HG02840 (cell line): ENCODE data around the gene RHOH.
A peak's percentile ranks its signal among the peaks of the same experiment; 100 is the strongest.

Experiments
- ATAC-seq: cut with Tn5 transposase; IDR thresholded peaks from one replicate; pipeline ENCODE4 v1.9.1; 2021; ENCODE audit warnings: mild to moderate bottlenecking, moderate library complexity, moderate number of reproducible peaks; ENCODE audit not compliant: unreplicated experiment, low FRiP score

RHOH gene

DNA sequence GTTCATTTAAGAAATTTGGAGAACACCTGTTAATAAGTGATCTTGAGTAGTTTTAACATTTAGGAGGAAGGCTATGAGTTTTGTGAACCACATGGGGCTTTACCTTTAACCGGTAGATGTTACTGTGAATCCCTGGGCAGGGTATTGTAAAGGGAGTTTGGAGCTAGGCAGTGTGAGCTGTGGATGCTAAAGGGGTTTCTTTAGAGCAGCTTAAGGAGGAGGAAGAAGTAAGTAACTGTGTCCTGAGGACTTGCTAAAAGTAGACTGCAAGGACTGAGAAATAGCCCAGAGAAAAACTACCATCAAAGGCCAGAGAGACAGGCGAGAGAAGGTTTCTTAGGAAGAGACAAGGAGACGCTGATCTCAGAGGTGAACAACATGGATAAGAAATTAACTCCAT, 5.6 kb downstream of the RHOH start:
- ATAC-seq, result no peak

DNA sequence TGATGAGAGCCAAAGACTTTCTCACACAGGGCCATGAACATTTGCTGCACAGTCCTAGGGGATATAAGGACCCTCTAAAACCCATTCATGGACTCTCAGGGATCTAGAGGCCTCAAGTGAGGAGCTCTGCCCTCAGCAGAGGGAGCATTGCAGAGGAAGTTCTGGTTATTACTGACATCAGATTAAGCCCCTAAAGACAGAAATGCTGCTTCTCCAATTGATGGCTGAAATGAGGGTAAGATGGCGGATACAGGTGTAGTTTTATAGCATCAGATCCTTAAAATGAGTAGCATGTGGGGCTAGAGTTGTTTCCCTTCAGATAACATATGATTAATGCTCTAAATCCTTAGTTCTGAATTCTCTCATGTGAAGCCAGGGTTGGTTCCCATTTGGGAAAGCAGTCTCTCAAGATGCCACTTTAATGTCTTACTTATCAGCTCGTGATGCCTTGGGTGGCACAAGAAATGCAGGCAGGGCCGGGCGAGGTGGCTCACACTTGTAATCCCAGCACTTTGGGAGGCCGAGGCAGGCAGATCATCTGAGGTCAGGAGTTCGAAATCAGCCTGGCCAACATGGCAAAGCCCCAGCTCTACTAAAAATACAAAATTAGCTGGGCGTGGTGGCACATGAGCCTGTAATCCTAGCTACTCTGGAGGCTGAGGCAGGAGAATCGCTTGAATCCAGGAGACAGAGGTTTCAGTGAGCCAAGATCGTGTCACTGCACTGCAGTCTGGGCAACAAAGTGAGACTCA, 7.9 kb downstream of the RHOH start:
- ATAC-seq, result no peak

DNA sequence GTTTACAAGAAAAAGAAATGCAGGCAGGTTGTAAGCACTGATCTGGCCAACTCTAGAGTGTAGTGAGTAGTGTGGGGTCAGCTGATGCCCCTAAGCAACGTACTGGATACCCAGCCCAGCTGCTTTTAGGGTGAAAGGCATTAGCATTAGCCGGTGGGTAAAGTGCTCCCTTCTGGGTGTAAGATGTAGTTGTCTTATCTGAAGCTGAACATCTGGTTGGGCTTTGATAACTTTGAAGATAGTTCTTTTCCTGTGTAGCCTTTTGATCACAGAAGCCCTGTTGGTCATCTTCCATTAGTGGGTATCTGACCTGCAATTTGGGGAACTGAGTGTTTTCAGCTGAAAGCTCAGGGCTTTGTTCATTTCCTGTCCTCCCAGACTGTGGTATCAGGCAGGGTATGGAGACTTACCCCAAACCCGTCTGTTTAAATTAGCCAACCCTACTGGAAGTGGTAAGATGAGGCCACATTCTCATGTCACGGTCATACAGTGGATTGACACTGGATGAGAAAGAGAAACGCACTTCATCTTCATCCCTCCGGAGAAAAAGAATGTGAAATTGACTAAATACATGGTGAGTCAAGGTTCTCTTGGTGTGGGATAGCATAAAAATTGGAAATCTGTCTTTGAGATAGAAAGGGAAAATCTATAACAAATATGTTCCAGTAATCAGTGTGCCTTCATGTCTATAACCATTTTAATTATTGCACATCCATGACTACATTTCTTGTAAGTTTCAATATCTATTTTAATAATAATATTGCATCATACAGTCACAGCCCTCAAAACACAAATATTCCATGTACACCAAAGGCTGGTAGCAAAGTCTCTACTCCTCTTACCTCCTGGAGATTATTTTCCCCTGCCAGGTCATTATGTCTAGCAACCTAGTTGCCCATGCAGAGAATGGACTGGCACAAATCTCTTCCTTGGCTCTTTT, 8.7 kb downstream of the RHOH start:
- ATAC-seq, result peak; percentile 45

DNA sequence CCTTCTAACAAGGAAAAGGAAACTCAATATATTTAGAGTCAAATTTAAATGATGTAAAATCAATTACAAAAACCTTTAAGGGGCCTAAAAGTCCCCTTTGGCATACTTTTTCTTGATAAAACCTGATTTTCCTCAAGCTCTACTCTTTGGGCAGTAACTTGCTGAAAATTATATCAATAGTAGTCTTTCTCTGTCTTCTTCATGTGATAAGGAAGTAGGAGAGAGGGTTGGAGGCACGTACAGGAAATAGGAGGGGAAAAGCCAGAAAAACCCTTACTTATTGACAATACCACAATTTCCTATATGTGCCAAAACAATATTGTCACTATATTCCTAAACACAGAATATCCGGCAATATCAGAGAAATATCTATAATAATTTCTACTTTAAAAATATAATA, 9.6 kb downstream of the RHOH start:
- no peak for ATAC-seq

DNA sequence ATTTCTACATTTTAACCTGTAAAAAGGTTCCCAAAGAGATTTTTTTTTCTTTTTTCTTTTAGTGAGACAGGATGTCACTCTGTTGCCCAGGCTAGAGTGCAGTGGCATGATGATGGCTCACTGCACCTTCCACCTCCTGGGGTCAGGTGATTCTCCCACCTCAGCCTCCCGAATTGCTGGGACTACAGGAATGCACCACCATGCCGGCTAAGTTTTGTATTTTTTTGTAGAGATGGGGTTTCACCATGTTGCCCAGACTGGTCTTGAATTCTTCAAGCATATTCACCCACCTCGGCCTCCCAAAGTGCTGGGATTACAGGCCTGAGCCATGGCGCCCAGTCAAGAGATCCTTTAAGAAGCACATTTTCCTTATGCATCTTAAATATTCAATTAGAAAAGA, 12.6 kb downstream of the RHOH start:
- no peak for ATAC-seq

DNA sequence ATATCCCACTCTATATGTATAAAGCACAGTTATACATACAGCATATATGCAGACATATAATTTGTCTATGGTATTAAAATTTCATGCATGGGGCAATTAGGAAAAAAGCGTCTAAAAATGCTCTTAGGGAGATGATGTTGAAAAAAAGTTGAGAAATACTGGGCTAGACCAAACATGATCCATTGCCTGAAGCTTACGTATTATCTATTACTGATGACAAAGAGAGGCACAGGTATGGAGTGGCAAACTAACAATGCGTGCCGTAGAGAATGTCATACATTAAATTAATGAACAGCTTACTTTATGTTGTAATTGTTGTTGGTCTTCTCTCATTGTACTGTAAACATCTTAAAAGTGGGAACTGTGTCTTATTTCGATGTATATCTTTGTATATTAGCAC, 13.9 kb downstream of the RHOH start:
- no peak for ATAC-seq

DNA sequence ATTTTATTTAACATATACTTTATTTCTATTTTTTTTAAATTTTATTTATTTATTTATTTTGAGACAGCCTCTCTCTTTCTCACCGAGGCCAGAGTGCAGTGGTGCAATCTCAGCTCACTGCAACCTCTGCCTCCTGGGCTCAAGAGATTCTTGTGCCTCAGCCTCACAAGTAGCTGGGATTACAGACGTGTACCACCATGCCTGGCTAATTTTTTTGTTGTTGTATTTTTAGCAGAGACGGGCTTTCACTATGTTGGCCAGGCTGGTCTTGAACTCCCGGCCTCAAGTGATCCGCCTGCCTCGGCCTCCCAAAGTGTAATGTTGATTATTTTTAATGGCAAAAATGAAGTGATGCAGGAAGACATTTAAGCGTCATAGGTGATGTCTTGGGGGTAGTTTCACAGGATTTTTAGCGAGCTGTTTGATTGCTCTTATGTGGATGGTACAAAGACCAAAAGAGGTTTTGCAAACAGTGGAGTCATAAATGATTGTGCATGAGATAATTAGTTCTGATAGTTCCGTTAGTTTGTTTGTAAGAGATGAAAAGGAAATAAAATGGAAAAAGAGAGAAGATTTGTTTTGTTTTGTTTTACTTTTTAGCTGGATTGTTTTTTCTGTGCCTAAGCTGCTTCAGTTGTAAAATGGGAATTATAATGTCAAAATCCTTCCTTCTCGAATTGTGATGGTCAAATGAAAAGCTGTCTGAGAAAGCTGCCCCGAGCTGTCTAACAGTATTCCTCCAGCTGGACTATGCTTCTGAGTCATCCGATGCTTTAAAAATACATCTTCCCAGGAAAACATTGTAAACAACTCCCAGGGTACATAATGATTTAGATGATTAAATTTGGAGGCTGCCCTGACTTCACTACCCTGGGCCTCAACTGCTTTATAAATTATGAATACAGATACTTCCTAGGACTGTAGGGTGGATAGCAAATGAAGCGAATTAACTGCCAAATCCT, 14.7 kb downstream of the RHOH start:
- no peak for ATAC-seq

DNA sequence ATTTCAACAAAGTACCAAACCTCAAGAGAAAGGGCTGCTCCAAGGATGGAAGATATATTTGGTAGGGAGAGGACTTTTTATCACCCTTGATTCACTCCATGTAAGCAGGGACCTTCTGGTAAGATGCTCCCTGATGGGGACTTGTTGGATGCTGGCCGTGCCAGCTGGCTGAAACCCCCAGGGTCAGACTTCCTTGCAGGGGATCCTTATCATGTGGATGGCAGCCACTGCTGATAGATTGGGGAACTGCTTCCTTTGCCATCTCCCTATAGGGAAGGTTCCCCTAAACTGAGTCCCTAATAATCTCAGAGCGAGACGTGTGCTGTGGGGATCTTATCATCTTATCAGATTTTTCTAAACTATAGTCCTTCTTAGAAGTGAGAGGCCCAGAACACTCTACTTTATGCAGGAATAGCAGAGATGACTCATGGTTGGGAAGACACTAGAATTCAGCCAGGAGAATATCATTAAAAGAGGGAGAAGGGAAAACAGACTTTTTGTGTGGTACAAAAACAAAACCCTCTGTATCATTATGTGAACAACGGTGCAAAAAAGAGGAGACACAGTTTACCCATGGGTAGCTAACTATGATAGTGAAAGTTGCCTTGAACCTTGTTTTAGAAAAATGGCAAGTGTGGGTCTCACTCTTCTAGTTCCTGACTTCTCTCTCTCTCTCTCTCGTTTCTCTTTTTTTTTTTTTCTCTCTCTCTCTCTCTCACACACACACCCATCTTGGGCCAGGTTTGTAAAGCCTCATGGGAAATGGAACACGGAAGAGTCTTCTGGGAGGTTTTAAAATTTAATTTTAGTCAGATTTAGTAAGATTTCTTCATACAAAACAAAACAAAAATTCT, 16.1 kb downstream of the RHOH start:
- ATAC-seq, result no peak

DNA sequence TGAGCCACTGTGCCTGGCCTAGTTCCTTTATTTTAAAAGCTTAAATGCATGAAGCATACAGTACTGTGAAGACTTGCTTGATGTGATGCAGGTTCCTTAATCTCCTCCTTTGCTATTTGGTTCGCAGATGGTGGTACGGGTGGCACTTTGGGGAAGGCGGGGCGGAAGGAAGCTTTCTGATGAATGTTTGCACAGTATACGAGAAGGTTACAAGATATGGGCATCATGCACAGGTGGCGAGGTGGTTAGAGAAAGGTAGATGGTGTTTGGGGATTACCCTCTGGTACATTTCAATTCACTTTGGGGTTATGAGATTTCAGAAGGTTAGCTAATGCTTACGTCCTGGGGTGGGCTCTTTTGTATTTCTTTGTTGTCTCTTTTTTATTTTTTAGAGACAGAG, 17.2 kb downstream of the RHOH start:
- ATAC-seq, result no peak

DNA sequence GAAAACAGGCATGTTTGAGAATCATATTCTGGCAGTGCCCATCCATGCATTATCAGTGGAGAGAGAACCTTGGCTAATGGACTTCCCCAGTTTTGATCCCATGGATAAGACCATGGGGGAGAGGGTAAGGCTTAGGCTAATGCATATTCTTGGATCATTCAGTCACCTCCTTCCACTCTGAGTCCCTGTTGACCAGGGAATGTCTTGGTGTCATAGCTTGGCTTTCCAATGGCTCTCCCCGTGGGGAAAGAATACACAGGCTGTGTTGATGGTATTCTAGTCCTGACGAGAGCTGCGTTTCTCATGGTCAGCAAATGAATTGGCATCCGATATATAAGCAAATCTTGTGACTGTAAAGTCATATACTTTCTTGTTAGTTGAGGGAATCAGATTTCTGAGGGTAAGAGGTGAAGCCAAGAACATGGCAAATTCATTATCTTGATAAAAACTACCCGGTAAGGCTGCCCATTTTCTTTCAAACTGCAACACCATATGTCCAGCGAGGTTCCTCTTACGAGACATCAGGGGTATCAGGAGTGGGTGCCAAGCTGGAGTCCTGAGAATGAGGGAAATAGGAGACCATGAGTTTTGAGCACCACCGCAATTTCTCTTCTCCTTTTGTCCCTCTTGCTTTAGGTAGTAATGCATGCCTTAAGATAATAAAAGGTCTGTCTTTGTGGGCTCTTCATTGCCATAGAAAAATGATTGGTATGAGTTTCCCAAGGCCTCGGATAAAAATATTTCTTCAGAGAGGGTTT, 18.0 kb downstream of the RHOH start:
- no peak for ATAC-seq

DNA sequence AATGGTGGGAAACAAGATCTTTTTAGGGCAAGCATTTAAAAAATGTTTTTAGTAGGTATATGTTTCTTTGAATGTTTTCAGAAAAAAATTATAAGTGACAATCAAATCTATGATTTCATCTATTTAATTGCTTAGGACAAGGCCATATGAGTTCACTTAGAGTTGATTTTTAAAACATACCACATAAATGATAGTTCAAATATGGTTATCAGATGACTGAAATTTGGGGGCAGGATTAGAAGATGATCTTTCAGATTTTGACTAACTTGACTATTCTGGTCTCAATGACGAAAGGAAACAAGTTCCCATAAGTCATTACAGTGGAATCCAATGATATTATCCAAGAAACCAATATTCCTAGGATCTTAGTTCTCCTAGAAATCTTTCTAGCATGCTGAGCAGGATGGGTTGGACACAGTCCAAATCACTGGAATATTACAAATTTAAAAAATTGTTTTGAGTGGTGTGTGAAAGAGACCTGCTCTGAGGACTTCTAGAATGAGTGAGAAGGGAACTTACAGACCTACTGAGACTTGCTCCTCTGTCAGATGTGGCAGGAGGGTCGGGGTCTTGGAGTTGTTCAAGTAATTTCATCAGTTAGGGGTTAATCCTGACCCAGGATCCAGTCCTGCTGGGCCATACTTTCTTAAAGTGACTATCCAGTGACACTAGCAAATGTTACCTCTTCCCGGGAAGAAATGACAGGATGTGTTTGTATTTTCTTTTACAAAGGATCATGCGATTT, 20.0 kb downstream of the RHOH start:
- ATAC-seq, result no peak

DNA sequence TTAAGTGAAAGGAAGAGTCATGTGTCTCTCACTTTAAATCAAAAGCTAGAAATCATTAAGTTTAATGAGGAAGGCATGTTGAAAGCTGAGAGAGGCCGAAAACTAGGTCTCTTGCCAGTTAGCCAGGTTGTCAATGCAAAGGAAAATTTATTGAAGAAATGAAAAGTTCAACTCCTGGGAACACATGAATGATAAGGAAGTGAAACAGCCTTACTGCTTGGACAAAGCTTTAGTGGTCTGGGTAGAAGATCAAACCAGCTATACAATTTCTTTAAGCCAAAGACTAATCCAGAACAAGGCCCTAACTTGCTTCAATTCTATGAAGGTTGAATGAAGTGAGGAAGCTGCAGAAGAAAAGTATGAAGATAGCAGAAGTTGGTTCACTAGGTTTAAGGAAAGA, 24.9 kb downstream of the RHOH start:
- ATAC-seq, result no peak

DNA sequence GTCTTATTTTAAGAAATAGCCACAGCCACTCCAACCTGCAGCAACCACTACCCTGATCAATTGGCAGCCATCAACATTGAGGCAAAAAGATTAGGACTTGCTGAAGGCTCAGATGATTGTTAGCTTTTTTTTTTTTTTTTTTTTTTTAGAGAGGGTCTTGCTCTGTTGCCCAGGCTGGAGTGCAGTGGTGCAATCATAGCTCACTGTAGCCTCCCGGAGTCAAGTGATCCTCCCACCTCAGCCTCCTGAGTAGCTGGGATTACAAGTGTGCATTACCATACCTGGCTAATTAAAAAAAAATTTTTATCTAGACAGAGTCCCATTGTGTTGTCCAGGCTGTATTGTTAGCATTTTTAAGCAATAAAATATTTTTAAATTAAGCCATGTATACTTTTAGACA, 26.5 kb downstream of the RHOH start:
- ATAC-seq, result no peak

DNA sequence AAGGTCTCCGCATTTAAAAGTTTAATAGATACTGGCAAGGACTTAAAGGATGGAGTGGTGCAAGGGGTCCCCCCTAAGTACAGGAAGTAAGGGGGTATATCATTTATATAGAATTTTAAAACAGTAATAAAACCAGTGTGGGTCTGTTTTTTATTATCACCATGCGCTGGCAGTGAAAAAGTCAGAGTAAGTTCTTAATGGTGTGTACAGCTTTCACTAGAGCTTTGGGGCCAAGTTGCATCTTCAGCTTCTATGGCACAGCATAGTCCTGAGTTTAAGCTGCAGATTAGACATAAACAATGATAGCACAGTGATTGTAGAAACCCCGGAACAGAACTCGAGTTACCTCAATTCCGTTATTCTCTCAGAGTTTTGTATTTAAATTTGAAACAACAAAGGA, 27.6 kb downstream of the RHOH start:
- ATAC-seq, result no peak

DNA sequence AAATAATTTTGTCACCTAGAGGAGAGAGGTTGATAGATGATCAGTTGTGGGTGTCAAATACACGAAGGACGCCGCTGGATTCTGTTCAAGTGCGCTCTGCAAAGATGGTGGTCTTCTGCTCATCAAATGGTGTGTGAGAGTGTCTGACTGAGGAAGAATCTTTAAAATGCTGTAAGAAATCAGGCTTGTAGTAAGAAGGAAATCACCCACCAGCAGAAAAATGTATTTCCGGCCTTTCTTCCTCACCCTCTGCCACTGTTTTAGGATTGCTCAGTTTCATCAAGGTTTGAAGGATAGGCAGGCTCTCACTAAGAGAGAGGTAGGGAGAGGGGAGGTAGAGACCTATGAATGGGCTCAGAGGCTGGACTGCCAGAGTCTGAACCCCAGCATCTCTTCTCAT, 28.7 kb downstream of the RHOH start:
- ATAC-seq, result no peak

DNA sequence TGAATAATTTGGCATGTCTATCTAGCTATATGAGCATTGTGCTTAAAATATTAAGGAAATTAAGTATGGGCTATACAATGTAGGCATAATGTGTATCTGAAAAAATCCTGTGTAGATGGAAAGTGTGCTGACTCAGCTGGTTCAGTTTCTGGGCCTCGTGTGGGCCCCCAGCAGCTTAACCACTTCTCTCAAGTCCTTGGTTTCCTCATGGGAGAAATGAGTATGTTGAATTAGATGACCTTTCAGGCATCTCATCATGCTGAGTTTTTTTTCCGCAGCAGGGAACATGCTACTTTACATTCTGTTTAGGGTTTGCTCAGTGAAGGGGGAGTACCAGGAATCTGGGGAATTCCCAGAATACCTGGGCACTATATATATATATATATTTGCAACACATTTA, 30.5 kb downstream of the RHOH start:
- peak; percentile 49 for ATAC-seq

DNA sequence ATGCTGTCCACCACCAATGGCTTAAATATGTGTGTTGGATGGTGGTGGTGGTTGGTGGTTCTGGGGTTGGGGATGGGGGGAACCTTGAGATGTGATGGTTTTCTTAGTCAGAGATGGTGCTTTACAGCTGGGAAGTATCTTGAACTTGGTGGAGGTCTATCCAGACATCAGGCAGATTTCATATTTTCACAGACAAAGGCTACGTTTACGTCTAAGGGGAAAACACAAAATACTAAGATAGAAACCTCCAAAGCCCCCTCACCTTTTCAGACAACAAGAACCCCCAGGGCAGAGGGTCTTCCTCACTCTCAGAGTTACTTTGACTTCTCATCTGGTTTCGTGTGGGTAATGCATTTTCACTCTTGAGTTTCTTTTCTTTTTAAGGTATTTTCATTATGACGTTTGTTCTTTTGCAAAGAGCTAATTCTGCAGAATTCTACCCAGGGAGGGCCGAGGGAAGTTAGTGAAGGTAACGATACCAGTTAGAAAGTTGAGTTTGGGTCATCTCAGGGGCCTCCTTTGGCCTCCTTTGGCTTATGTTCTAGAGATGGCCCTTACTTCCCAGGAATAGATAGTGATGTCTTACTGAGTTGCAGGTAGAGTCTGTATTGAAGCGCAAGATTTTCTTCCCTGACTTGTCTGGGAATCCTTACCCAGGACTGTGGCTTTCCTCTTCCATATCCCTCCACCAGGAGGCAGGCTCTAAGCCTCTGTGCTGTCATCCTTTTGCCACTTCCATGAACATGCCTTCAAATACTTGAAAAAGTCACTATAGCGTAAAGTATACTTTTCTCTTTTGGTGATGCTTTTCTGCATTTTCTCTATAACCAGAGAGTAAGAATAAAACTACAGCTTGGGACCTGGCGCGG, 31.9 kb downstream of the RHOH start:
- ATAC-seq, result peak; percentile 51
